H7 (cell line): ENCODE results near the gene MRGPRE. TPM values are rescaled to one million over a fixed set of nuclear protein-coding genes. Genes with fewer than 3 reads are reported as not detected.

Experiments used
- DNase-seq: peaks from one replicate; pipeline ENCODE4 v3.0.0; 2012
- H3K27me3 ChIP-seq: 2 replicates; pipeline ENCODE4 v1.6.0; 2011; ENCODE audit warnings: mild to moderate bottlenecking, low read length; ENCODE audit not compliant: control insufficient read depth, insufficient read depth
- H3K36me3 ChIP-seq: replicated peaks from 2 replicates; pipeline ENCODE4 v1.5.1; 2011; ENCODE audit warnings: low read length; ENCODE audit not compliant: control insufficient read depth, insufficient read depth
- H3K4me3 ChIP-seq: 2 replicates; pipeline ENCODE4 v1.5.1; 2011; ENCODE audit warnings: low read depth, mild to moderate bottlenecking, control low read depth, low read length, moderate library complexity; ENCODE audit not compliant: insufficient read depth
- total RNA-seq: library from RNA; depleted of rRNA; stranded (reverse); fragments of >200 nt; shearing (Covaris generic); gene quantifications from 2 replicates; pipeline ENCODE4 v1.2.3, GENCODE V29; 2014

Gene MRGPRE
- total RNA-seq, 1 experiment from 2014 or later, result not detected

GRCh38 chr11:3198815-3199214, 33.4 kb downstream of the MRGPRE start:
- H3K27me3 ChIP-seq, result peaks cover 21% of the 10 kb centered on the region
- no peak overlapping the region for H3K4me3 ChIP-seq
- H3K36me3 ChIP-seq, result no peaks in the 10 kb centered on the region
- DNase-seq, result peak; percentile 36

GRCh38 chr11:3197878-3198528, 34.2 kb downstream of the MRGPRE start:
- peak; percentile 61 for DNase-seq
- no peaks in the 10 kb centered on the region for H3K36me3 ChIP-seq
- peaks cover 13% of the 10 kb centered on the region for H3K27me3 ChIP-seq
- H3K4me3 ChIP-seq, result no peak overlapping the region

DNA sequence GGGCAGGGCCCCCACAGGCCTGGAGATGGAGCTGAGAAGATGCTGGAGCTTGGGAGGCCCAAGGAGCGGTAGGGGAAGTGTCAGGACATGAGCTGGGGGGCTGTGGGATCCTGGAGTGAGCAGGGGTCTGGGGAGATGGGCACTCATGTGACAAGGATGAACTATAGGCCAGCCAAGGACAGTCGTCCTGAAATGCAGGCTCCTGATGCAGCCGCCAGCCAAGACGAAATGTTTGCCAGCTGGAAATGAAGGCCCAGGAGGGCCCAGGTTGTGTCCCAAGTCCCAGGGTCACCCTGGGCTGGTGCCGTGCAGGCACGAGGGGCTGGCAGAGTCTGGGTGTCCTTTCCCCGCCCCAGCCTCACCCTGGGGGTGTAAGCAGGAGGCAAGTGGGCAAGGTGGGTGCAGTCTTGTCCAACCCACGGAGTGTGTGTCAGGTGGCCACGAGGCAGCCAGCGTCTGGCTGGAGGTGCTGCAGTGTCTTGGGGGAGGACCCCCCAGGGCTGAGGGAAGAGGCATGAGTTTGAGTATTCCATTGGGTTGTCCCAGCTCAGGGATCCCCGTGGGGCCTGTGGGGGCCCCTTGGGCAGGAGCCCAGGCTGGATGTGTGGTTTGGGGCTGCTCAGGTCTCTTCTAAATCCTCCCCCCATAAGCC, 35.0 kb downstream of the MRGPRE start:
- no peak overlapping the region for H3K4me3 ChIP-seq
- DNase-seq, result peak; percentile 43
- H3K27me3 ChIP-seq, result peaks cover 5% of the 10 kb centered on the region
- H3K36me3 ChIP-seq, result no peaks in the 10 kb centered on the region

DNA sequence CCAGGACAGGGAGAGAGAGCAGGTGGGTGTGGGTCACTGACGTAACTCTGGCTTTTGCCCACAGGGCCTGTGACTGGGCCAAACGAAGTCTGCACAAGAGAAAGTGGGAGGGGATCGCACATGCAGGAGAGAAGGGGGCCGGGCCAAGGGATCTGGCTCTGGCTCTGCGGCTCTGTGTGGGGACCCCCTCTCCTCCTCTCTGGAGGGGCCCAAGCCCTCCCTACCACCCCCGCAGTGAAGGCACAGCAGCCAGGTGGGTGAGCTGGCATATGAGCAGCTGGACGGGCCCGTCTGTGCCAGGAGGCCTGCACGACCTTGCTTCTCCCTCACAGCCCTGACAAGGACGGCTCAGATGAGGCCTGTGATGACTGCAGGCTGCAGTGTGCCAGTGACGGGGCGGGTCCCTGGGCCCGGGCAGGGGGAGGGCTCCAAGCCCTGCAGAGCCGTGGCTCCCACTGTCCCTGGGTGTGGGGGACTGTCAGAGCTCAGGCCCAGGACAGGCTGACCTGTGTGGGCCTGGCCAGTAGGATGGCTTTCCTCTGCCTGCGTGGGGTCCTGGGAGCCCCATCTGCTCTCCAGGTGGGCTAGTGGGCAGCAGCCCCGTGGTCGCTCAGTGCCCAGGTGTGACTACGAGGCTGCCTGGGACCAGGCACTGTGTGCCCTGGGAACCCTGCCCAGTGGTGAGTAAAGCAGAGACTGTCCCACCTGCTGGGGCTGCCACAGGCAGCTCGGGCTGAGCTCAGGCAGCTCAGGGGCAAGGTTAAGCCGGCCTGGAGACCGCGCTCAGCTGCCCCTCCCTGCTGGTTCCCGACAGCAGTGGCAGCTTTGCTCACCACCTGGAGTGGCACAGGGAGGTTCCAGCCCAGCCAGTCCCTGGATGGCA, 35.8 kb downstream of the MRGPRE start:
- peak; percentile 77 for DNase-seq
- Histone ChIP-seq H3K27me3 (no peaks in the 10 kb centered on the region), H3K4me3 (no peak overlapping the region), H3K36me3 (no peaks in the 10 kb centered on the region)

DNA sequence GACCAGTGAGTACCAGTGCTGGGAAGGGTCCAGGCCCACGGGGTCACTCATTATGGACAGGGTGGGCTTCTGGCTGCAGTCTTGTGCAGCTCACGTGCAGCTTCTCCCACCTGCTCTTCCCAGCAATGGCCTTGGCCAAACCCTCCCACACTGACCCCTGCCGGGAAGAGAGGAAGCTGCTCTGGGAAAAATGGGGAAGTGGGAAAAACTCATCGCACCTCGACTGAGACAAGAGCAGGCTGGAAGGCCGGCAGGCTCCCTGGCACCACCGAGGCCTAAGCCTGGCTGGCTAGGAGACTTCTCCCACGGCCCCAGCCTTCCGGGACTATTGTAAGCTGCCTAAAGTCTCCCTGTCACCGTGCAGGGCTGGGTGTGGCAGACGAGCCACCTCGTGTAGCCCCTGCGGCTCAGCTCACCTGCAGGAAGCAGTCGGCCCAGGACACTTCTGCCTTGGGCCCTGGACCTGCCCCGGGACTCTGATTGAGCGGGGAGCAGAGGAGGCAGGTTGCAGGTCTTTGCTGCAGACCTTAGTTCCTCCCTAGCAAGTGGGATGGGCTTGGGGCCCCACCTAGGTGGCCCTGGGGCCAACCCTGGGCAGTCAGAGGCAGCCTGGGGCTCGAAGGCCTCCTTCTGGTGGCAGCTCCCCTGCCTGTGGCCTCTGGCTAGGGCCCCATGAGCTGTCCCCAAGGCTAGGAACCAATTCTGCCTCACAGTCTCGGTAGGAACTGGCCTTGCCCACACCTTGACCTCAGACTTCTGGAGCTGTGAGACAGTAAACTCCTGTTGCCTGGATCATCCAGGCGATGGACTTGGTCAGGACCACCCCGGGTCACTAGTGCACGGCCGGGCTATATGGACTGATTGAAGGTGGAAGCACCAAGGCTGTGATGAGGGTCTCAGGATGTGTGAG, 36.7 kb downstream of the MRGPRE start:
- Histone ChIP-seq H3K36me3 (no peaks in the 10 kb centered on the region), H3K27me3 (no peaks in the 10 kb centered on the region), H3K4me3 (no peak overlapping the region)
- DNase-seq, result peak; percentile 82

DNA sequence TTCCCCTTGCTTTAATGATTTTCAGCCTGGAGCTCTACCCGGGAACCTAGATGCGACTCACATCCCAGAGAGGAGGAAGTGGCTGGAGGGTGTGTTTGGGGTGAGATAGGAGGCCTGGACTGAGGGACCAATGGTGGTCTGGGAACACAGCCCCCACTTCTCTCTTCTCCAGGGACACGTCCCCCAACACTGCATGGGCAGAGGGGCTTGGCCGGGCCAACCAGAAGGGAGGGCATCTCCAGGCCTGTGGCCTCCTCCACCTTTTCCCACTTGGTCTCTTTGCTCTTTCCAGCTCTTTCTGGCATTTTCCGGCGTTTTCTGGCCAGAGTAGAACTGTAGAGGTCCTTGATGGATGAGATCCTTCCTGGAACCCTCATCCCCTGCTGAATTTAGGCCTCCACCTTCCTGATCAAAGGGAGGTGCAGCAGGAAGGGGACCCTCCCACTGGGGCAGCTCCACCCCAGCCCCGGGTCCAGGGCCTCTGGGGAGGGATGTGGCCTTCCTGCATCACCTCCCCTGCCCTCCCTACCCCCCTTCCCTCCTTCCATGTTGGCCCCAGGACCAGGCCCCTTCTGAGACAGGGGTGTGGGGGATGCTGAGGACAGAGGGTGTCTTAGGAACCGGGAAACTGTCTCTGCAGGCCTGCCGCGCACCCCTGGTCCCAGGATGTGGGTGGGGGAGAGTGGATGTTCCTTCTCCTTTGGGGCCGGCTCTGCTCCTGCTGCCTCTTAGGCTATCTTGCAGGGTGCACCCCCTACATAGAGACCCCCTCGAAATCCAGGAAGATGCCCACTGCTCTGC, 38.0 kb downstream of the MRGPRE start:
- peak; percentile 57 for DNase-seq
- H3K27me3 ChIP-seq, result no peaks in the 10 kb centered on the region
- H3K36me3 ChIP-seq, result no peaks in the 10 kb centered on the region
- H3K4me3 ChIP-seq, result no peak overlapping the region

GRCh38 chr11:3193373-3194015, 38.7 kb downstream of the MRGPRE start:
- peak; percentile 57 for DNase-seq
- no peak overlapping the region for H3K4me3 ChIP-seq
- no peaks in the 10 kb centered on the region for H3K27me3 ChIP-seq
- H3K36me3 ChIP-seq, result no peaks in the 10 kb centered on the region

- Histone ChIP-seq H3K4me3 (no peak overlapping the region), H3K27me3 (no peaks in the 10 kb centered on the region), H3K36me3 (no peaks in the 10 kb centered on the region)
- DNase-seq, result no peak
Observed at GRCh38 chr11:3192511-3193372, 39.5 kb downstream of the MRGPRE start.

- DNase-seq, result peak; percentile 15
- no peaks in the 10 kb centered on the region for H3K36me3 ChIP-seq
- H3K4me3 ChIP-seq, result no peak overlapping the region
Observed at GRCh38 chr11:3191586-3192324, 40.5 kb downstream of the MRGPRE start.

GRCh38 chr11:3190600-3190999, 41.6 kb downstream of the MRGPRE start:
- no peaks in the 10 kb centered on the region for H3K27me3 ChIP-seq
- no peaks in the 10 kb centered on the region for H3K36me3 ChIP-seq
- peak; percentile 41 for DNase-seq
- no peak overlapping the region for H3K4me3 ChIP-seq

More at GRCh38 chr11:3191586-3192324, 40.5 kb downstream of the MRGPRE start:
- H3K27me3 ChIP-seq, result no peaks in the 10 kb centered on the region

GRCh38 chr11:3189886-3190583, 42.2 kb downstream of the MRGPRE start:
- peak; percentile 22 for DNase-seq
- Histone ChIP-seq H3K4me3 (no peak overlapping the region), H3K27me3 (no peaks in the 10 kb centered on the region), H3K36me3 (no peaks in the 10 kb centered on the region)
